ENCODE measurements around the gene COL18A1.

The COL18A1 gene

GRCh38 chr21:45408271-45408791 lies 3.4 kb downstream of the COL18A1 start:
- H3K36me3 ChIP-seq (ENCODE audit: insufficient read depth, low read length) = no peaks in the 10 kb centered on the region
- TF ChIP-seq, protein P1, sequence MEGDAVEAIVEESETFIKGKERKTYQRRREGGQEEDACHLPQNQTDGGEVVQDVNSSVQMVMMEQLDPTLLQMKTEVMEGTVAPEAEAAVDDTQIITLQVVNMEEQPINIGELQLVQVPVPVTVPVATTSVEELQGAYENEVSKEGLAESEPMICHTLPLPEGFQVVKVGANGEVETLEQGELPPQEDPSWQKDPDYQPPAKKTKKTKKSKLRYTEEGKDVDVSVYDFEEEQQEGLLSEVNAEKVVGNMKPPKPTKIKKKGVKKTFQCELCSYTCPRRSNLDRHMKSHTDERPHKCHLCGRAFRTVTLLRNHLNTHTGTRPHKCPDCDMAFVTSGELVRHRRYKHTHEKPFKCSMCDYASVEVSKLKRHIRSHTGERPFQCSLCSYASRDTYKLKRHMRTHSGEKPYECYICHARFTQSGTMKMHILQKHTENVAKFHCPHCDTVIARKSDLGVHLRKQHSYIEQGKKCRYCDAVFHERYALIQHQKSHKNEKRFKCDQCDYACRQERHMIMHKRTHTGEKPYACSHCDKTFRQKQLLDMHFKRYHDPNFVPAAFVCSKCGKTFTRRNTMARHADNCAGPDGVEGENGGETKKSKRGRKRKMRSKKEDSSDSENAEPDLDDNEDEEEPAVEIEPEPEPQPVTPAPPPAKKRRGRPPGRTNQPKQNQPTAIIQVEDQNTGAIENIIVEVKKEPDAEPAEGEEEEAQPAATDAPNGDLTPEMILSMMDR (conservative IDR thresholded peaks at IDR 0.05; ENCODE audit: low read length) = no peak
- TF ChIP-seq EZH2phosphoT487 (IDR thresholded peaks at IDR 0.05; ENCODE audit: borderline replicate concordance) = no peak
- no peak overlapping the region for H3K4me2 ChIP-seq (ENCODE audit: low read depth, low read length, poor library complexity, severe bottlenecking)
- no peaks in the 10 kb centered on the region for H3K27me3 ChIP-seq (ENCODE audit: insufficient read depth, low read length, poor library complexity, severe bottlenecking)
- H2AFZ ChIP-seq (ENCODE audit: low read length) = no peak overlapping the region
- H3K4me1 ChIP-seq (ENCODE audit: insufficient read depth, low read length, poor library complexity, severe bottlenecking) = no peaks in the 10 kb centered on the region
- no peaks in the 10 kb centered on the region for H3K9me3 ChIP-seq (ENCODE audit: insufficient read depth, low read depth, low read length)
- H3K4me3 ChIP-seq (ENCODE audit: low read length, poor library complexity, severe bottlenecking) = no peak overlapping the region
- no peaks in the 10 kb centered on the region for H3K9me2 ChIP-seq (replicated peaks; ENCODE audit: low read depth, low read length)
- H3K9ac ChIP-seq (ENCODE audit: low read depth, low read length, poor library complexity, severe bottlenecking) = no peak overlapping the region
- no peaks in the 10 kb centered on the region for H4K20me1 ChIP-seq (ENCODE audit: insufficient read depth, low read length, poor library complexity, severe bottlenecking)
- H3F3A ChIP-seq (ENCODE audit: low read depth) = no peaks in the 10 kb centered on the region
- no peaks in the 10 kb centered on the region for H3K79me2 ChIP-seq (ENCODE audit: insufficient read depth, low read length)

GRCh38 chr21:45408801-45409261 lies 3.9 kb downstream of the COL18A1 start:
- H4K20me1 ChIP-seq (ENCODE audit: insufficient read depth, low read length, poor library complexity, severe bottlenecking) = no peaks in the 10 kb centered on the region
- H3K9ac ChIP-seq (ENCODE audit: low read depth, low read length, poor library complexity, severe bottlenecking) = no peak overlapping the region

DNA sequence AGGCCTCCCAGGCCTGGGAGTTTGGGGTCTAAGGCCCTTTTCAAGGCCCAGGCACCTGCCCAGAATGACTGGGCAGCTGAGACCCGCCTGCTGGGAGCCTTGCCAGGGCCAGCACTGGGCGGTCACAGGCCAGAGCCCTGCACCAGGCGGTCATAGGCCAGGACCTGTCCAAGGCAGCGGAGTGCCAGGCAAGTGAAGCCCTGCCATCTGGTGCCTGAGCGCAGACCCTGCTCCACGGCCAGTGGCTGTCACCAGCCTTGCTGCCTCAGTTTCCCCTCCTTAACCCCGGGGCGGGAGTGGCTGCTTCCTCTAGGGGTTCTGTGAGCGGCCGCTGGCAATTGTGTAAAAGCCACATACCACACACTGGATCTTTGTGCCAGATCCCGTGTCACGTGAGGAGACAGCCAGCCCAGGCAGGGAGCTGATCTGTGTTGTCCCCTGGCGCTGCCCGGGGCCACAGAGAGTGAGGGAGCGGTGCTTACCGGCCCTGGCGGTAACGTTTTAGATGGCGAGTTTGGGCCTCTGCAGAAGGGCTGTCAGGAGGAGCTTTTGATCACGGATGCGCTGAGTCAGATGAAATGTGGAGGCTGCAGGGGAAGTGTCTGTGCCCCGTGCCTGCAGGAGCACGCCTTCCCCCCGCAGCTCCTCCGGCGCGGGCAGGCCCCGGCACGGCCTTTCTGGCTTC lies 4.6 kb downstream of the COL18A1 start:
- Histone ChIP-seq H3K4me2 (ENCODE audit: low read depth, low read length, poor library complexity, severe bottlenecking) (no peak overlapping the region), H3K9me2 (replicated peaks; ENCODE audit: low read depth, low read length) (no peaks in the 10 kb centered on the region), H3K4me1 (ENCODE audit: insufficient read depth, low read length, poor library complexity, severe bottlenecking) (no peaks in the 10 kb centered on the region), H3K9me3 (ENCODE audit: insufficient read depth, low read depth, low read length) (no peaks in the 10 kb centered on the region), H3K79me2 (ENCODE audit: insufficient read depth, low read length) (no peaks in the 10 kb centered on the region), H3K9ac (ENCODE audit: low read depth, low read length, poor library complexity, severe bottlenecking) (no peak overlapping the region), H2AFZ (ENCODE audit: low read length) (no peak overlapping the region), H4K20me1 (ENCODE audit: insufficient read depth, low read length, poor library complexity, severe bottlenecking) (no peaks in the 10 kb centered on the region), H3F3A (ENCODE audit: low read depth) (no peaks in the 10 kb centered on the region), H3K36me3 (ENCODE audit: insufficient read depth, low read length) (no peaks in the 10 kb centered on the region), H3K4me3 (ENCODE audit: low read length, poor library complexity, severe bottlenecking) (no peak overlapping the region), H3K27me3 (ENCODE audit: insufficient read depth, low read length, poor library complexity, severe bottlenecking) (no peaks in the 10 kb centered on the region)
- TF ChIP-seq, protein P1 (conservative IDR thresholded peaks at IDR 0.05; ENCODE audit: low read length) = no peak
- no peak for TF ChIP-seq EZH2phosphoT487 (IDR thresholded peaks at IDR 0.05; ENCODE audit: borderline replicate concordance)

More at GRCh38 chr21:45408801-45409261, 3.9 kb downstream of the COL18A1 start:
- no peak overlapping the region for H3K4me3 ChIP-seq (ENCODE audit: low read length, poor library complexity, severe bottlenecking)
- TF ChIP-seq EZH2phosphoT487 (IDR thresholded peaks at IDR 0.05; ENCODE audit: borderline replicate concordance) = no peak
- TF ChIP-seq, protein P1 (conservative IDR thresholded peaks at IDR 0.05; ENCODE audit: low read length) = no peak
- H3K9me2 ChIP-seq (replicated peaks; ENCODE audit: low read depth, low read length) = no peaks in the 10 kb centered on the region
- no peaks in the 10 kb centered on the region for H3K4me1 ChIP-seq (ENCODE audit: insufficient read depth, low read length, poor library complexity, severe bottlenecking)
- H2AFZ ChIP-seq (ENCODE audit: low read length) = no peak overlapping the region
- H3K36me3 ChIP-seq (ENCODE audit: insufficient read depth, low read length) = no peaks in the 10 kb centered on the region
- no peaks in the 10 kb centered on the region for H3K27me3 ChIP-seq (ENCODE audit: insufficient read depth, low read length, poor library complexity, severe bottlenecking)
- H3K9me3 ChIP-seq (ENCODE audit: insufficient read depth, low read depth, low read length) = no peaks in the 10 kb centered on the region
- H3K79me2 ChIP-seq (ENCODE audit: insufficient read depth, low read length) = no peaks in the 10 kb centered on the region
- H3F3A ChIP-seq (ENCODE audit: low read depth) = no peaks in the 10 kb centered on the region
- no peak overlapping the region for H3K4me2 ChIP-seq (ENCODE audit: low read depth, low read length, poor library complexity, severe bottlenecking)

All from Loucy (cell line).